Cerebellar cortex (tissue), 1 donor: ENCODE data around the gene ACAP3.

Source experiments
- DNase-seq: peaks from one replicate; pipeline ENCODE4 v3.0.0-alpha.2; 2015; ENCODE audit warnings: low spot score

The ACAP3 gene

DNA sequence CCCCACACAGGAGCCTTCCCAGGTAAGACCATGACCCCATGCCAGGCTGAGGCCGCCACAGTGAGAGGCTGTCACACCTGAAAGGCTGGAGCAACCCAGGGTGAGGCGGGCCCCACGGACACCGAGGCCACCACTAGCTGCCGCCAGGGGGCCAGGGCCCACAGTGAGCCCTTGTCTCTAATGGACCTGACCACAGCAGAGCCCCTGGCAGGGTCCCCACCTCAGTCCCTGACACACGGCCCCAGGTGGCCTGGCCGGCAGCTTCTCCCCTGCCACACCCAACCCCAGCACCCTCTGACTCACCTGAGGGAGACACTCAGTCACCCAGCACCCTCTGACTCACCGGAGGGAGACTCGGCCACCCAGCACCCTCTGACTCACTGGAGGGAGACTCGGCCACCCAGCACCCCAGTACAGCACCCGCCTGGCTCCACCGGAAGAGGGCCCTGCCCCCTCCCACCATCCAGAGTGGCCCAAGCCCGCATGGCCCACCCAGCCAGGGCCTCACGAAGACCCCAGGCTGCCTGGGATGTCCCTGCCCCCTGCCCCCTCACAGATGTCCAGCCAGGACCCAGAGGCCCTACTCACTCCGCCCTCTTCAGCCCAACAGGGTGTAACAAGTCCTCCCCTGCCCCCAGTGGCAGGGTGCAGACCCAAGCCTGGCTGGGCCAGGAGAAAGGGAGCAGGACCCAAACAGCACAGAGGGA lies 37.1 kb upstream of the ACAP3 start:
- DNase-seq, result no peak

- DNase-seq, result no peak
These were observed 36.2 kb upstream of the ACAP3 start for GRCh38 chr1:1343811-1344421.

DNA sequence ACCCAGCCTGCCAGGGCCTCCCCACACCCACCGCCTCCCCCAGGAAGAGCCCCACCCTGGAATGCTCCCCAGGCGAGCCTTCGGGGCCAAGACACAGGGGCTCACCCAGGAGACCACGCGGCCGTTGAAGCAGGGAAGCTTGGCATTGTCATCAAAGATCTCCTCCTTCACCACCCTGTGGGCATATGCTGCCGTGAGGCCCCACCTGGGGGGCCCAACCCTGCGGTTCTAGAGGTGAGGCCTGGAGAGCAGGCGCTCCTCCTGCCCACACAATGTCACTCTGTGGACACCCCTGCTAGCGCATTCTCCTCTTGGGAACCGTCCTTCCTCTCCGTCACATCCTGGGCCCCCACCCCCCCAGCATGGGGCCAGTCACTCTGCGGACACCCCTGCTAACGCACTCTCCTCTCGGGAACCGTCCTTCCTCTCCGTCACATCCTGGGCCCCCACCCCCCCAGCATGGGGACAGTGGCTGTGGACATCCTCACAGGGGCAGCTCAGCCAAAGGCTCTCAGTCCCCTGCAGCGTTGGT lies 34.9 kb upstream of the ACAP3 start:
- DNase-seq, result no peak

DNA sequence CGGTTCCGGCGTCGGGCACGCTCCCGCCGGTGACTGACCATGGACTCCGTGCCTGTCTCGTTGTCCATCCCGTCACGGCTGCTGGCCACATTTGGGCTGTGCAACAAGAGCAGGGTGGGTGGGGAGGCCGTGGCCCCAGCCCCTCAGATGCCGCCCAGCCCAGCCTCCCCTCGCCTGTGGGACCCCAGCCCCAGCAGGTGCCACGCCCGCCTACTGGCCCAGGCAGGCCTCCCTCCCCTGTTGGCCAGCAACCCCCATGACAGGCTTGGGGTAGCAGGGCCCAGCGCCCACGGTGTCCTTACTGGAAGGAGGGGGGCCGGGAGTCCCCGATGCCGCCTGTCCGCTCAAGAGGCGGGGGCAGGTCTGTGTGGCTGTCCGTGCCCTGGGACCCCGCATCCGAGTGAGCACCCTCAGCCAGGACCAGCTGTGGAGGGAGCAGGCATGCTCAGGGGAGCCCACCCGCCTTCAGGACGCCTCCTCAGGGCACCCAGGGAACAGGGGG lies 34.4 kb upstream of the ACAP3 start:
- DNase-seq, result no peak

- DNase-seq, result no peak
These were observed 33.9 kb upstream of the ACAP3 start for GRCh38 chr1:1341549-1342021.

DNA sequence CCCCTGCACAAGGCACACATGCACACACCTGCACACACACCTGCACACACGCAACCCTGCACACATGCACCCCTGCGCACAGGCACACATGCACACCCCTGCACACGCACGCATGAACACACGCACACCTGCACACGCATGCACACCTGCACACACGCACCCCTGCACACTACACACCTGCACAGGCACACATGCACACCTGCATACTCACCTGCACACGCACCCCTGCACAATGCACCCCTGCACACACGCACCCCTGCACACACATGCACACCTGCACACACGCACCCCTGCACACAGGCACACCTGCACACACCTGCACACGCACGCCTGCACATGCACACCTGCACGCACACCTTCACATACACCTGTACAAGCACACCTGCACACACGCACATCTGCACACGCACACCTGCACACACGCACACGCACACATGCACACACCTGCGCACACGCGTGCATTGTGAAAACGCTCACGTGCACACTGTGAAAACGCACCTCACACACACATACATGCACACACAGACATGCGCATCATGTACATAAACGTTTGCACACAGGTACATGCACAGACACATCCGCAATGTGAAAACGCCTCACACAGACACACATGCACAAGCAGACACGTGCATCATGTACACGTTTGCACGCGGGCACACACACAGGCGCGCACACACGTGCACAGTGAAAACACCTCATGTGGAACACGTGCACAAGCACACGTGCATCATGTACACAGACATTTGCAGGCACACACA lies 33.2 kb upstream of the ACAP3 start:
- DNase-seq, result no peak

GRCh38 chr1:1340185-1340584 lies 32.5 kb upstream of the ACAP3 start:
- DNase-seq, result no peak

DNA sequence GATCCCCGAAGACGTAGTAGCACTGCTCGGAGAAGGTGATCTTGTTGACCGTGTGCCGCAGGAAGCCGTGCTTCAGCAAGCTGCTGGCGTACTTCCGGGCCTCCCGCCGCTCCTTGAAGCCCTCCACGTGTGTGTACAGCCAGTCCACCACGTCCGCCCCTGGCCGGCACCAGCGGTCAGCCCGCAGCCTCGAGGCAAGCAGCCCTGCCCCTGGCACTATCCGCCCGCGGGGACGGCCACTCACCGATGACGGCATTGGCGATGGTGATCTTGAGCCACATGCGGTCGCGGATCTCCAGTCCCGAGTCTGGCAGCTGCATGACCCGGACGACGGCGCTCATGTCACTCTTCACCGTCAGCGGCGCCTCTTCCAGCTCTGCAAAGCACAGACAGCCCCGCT lies 30.5 kb upstream of the ACAP3 start:
- no peak for DNase-seq

- DNase-seq, result no peak
These were observed 30.0 kb upstream of the ACAP3 start for GRCh38 chr1:1337793-1338147.

DNA sequence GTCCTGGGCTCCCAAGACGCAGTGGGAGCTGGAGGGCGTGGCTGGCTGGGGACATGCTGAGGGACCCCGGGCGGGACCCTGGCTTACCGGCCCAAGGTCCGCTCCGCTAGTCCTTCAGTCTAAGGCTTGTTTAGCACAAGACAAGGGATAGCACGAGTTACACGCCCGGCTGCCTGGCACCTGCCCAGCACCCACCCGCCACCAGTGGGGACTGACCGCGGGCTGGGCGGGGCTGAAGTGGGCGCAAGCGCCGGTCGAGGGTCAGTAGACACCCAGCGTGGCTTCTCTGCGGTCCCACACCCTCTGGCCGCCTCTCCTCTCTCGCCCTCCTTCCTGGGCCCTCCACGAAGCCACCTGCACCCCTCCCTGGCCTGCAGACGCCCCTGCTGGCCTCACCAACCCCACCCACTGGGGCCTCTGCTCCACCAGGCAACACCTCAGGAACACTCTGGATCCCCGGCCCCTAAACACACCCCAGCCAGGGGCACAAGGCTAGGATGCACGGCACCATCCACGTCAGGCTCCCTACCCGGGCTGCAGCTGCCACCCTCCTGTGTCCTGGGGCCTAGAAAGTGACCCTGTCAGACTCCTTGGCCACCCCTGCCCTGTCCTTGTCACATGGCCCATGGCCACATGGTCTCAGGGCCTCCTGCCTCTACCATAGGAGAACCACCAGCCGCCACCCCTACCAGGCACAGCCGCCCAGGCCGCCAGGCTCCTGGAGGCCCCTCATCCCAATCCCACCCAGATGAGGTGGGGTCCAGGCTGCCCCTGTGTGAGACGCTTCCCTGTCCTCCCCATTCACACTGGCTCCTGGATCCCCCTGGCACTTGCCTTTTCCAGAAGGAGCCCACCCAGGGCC lies 29.4 kb upstream of the ACAP3 start:
- no peak for DNase-seq

DNA sequence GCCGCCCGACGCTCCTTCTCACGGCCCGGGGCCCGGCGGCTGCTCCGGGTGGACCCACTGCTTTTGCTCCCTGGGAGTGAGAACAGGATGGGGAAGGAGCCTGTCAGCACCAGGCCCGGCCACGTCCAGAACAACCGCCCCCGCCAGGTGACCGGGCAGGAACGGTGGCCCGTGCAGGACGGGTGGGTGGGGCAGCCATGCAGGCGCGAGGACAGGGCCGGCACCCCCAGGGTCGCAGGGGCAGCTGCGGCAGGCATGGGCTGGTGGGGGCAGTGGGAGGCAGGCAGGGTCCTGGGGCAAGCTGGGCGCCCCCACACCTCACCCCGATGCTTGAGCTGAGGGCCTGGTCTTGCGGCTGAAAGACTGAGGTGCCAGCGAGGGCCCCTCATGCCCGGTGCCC lies 28.7 kb upstream of the ACAP3 start:
- DNase-seq, result no peak

DNA sequence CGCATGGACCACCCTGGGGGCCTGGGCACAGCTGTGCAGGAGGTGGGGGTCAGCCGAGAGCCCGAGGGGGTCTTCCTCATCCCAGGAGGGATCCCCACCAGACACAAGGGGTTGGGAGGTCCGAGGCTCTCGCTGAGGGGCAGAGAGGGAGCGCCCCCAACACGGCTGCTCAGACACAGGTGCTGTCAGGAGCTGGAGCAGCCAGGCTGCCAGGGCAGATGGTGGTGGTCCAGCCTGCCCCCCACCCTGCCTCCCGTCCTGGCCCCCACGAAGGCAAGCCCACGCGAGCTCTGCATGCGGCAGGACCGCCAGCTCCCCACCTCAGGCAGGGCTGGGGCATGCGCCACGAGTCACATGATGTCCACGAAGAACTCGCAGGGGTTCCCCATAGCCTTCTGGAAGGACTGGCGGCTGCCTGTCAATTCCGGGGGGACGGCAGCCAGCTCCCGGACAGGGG lies 28.1 kb upstream of the ACAP3 start:
- no peak for DNase-seq

GRCh38 chr1:1335283-1335682 lies 27.6 kb upstream of the ACAP3 start:
- DNase-seq, result no peak

DNA sequence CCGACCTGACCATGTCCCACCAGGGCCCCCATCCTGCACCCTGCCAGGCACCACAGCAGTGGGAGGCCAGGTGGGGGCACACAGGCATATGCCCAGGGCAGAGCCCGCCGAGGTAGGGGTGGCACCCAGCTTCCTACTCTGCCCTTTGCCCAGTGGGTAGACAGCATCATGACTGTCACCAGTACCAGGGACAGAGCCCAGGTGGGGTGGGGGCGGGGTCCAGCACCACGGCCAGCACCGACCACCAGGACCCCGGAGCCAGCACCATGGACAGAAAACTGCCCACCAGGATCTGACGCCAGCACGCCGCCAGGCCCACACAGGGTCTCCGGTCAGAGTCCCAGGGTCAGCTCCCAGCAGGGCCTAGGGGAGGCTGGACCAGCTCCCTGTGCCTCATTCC lies 27.1 kb upstream of the ACAP3 start:
- DNase-seq, result no peak

- no peak for DNase-seq
These were observed 26.0 kb upstream of the ACAP3 start for GRCh38 chr1:1333551-1334241.

DNA sequence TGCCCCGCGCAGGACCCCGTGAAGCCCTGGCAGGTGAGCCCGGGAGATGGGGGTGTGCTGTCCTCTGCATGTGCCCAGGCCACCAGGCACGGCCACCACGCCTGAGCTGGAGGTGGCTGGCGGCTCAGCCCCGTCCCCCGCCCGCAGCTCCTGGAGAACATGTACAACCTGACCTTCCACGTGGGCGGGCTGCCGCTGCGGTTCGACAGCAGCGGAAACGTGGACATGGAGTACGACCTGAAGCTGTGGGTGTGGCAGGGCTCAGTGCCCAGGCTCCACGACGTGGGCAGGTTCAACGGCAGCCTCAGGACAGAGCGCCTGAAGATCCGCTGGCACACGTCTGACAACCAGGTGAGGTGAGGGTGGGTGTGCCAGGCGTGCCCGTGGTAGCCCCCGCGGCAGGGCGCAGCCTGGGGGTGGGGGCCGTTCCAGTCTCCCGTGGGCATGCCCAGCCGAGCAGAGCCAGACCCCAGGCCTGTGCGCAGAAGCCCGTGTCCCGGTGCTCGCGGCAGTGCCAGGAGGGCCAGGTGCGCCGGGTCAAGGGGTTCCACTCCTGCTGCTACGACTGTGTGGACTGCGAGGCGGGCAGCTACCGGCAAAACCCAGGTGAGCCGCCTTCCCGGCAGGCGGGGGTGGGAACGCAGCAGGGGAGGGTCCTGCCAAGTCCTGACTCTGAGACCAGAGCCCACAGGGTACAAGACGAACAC lies 25.2 kb upstream of the ACAP3 start:
- DNase-seq, result no peak

DNA sequence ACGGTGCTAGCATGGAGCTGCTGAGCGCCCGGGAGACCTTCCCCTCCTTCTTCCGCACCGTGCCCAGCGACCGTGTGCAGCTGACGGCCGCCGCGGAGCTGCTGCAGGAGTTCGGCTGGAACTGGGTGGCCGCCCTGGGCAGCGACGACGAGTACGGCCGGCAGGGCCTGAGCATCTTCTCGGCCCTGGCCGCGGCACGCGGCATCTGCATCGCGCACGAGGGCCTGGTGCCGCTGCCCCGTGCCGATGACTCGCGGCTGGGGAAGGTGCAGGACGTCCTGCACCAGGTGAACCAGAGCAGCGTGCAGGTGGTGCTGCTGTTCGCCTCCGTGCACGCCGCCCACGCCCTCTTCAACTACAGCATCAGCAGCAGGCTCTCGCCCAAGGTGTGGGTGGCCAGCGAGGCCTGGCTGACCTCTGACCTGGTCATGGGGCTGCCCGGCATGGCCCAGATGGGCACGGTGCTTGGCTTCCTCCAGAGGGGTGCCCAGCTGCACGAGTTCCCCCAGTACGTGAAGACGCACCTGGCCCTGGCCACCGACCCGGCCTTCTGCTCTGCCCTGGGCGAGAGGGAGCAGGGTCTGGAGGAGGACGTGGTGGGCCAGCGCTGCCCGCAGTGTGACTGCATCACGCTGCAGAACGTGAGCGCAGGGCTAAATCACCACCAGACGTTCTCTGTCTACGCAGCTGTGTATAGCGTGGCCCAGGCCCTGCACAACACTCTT lies 24.5 kb upstream of the ACAP3 start:
- no peak for DNase-seq

- DNase-seq, result no peak
These were observed 23.6 kb upstream of the ACAP3 start, which contains the start of gene TAS1R3 for GRCh38 chr1:1331068-1331965. TAS1R3 (plus strand) TSS chr1:1331280; CDS start chr1:1331346, 66 bp downstream.
